ENCODE results near the gene KIR2DL3. TPM values are rescaled to one million over a fixed set of nuclear protein-coding genes. Genes with fewer than 3 reads are reported as not detected.
"Not testable (repeated sequence)": the region's sequence is repeated elsewhere in the genome, so short reads cannot be mapped to it uniquely, and the experiment has no call there.

Gene KIR2DL3
- total RNA-seq, 2 experiments from 2014 or later = 0.21 to 0.24 TPM

DNA sequence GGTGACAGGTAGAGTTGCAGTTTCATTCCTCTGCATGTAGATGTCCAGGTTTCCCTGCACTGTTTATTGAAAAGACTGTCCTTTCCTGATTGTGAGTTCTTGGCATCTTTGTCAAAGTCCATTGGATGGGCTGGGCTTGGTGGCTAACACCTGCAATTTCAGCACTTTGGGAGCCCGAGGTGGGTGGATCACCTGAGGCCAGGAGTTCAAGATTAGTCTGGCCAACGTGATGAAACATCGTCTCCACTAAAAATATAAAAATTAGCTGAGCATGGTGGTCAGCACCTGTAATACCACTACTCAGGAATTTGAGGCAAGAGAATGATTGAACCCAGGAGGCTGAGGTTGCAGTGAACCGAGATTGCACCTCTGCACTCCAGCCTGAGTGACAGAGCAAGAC, 39.5 kb downstream of the KIR2DL3 start:
- DNase-seq; CTCF ChIA-PET; H3K4me3 Mint-ChIP-seq; H3K4me1 Mint-ChIP-seq (ENCODE audit: low read depth); H3K27me3 Mint-ChIP-seq (ENCODE audit: low read depth); POLR2A ChIA-PET; ATAC-seq; H3K36me3 Mint-ChIP-seq (ENCODE audit: low read depth); H3K9me3 Mint-ChIP-seq (ENCODE audit: insufficient read depth); H3K27ac Mint-ChIP-seq: not testable (repeated sequence)

GRCh38 chr19:54778896-54779295, 40.6 kb downstream of the KIR2DL3 start:
- H3K9me3 Mint-ChIP-seq (ENCODE audit: insufficient read depth); CTCF ChIA-PET; H3K4me3 Mint-ChIP-seq; H3K36me3 Mint-ChIP-seq (ENCODE audit: low read depth); ATAC-seq; POLR2A ChIA-PET; DNase-seq; H3K4me1 Mint-ChIP-seq (ENCODE audit: low read depth); H3K27me3 Mint-ChIP-seq (ENCODE audit: low read depth); H3K27ac Mint-ChIP-seq: not testable (repeated sequence)

DNA sequence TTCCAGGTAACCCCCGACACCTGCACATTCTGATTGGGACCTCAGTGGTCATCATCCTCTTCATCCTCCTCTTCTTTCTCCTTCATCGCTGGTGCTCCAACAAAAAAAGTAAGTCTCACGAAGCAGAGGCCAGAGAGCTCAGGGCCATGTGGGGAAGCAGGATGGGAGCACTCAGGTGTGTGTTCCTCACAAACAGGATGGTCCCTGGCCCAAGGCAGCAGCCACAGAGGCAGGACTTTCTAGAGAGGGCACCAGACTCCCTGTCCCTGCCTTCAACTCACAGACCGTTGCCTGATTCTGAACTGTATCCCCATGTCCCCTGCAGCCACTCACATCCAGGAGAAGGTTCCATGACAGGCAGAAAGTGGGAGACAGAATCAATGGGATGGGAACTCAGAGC, 44.6 kb downstream of the KIR2DL3 start:
- H3K4me1 Mint-ChIP-seq (ENCODE audit: low read depth); ATAC-seq; H3K4me3 Mint-ChIP-seq; H3K27ac Mint-ChIP-seq; H3K36me3 Mint-ChIP-seq (ENCODE audit: low read depth); POLR2A ChIA-PET; H3K9me3 Mint-ChIP-seq (ENCODE audit: insufficient read depth); CTCF ChIA-PET; DNase-seq; H3K27me3 Mint-ChIP-seq (ENCODE audit: low read depth): not testable (repeated sequence)

- H3K4me3 Mint-ChIP-seq; POLR2A ChIA-PET; H3K9me3 Mint-ChIP-seq (ENCODE audit: insufficient read depth); H3K27ac Mint-ChIP-seq; H3K27me3 Mint-ChIP-seq (ENCODE audit: low read depth); CTCF ChIA-PET; H3K36me3 Mint-ChIP-seq (ENCODE audit: low read depth); DNase-seq; H3K4me1 Mint-ChIP-seq (ENCODE audit: low read depth); ATAC-seq: not testable (repeated sequence)
Measured at GRCh38 chr19:54786091-54786723, 47.9 kb downstream of the KIR2DL3 start.

DNA sequence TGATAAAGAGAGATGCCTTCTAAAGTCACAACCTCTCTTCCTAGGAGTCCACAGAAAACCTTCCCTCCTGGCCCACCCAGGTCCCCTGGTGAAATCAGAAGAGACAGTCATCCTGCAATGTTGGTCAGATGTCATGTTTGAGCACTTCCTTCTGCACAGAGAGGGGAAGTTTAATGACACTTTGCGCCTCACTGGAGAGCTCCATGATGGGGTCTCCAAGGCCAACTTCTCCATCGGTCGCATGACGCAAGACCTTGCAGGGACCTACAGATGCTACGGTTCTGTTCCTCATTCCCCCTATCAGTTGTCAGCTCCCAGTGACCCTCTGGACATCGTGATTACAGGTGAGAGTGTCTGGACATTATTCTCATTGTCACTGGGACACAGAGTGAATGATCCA, 49.8 kb downstream of the KIR2DL3 start:
- H3K36me3 Mint-ChIP-seq (ENCODE audit: low read depth); ATAC-seq; H3K9me3 Mint-ChIP-seq (ENCODE audit: insufficient read depth); POLR2A ChIA-PET; DNase-seq; H3K4me3 Mint-ChIP-seq; H3K27ac Mint-ChIP-seq; CTCF ChIA-PET: not testable (repeated sequence)
- Mint-ChIP-seq H3K4me1 (ENCODE audit: low read depth) (peaks cover 11% of the 10 kb centered on the region), H3K27me3 (ENCODE audit: low read depth) (peaks cover 15% of the 10 kb centered on the region)

- Mint-ChIP-seq H3K4me1 (ENCODE audit: low read depth) (peaks cover 16% of the 10 kb centered on the region), H3K36me3 (ENCODE audit: low read depth) (no peaks in the 10 kb centered on the region), H3K4me3 (no peak overlapping the region), H3K27ac (no peak overlapping the region), H3K9me3 (ENCODE audit: insufficient read depth) (no peaks in the 10 kb centered on the region), H3K27me3 (ENCODE audit: low read depth) (peaks cover 23% of the 10 kb centered on the region)
- DNase-seq (no peak), ATAC-seq (no peak)
- CTCF ChIA-PET = no interaction called here
- POLR2A ChIA-PET = no interaction called here
Measured at GRCh38 chr19:54790711-54791110, 52.4 kb downstream of the KIR2DL3 start.

- Mint-ChIP-seq H3K36me3 (ENCODE audit: low read depth) (no peaks in the 10 kb centered on the region), H3K27ac (no peak overlapping the region), H3K9me3 (ENCODE audit: insufficient read depth) (no peaks in the 10 kb centered on the region), H3K27me3 (ENCODE audit: low read depth) (peaks cover 28% of the 10 kb centered on the region), H3K4me1 (ENCODE audit: low read depth) (peaks cover 16% of the 10 kb centered on the region), H3K4me3 (no peak overlapping the region)
- POLR2A ChIA-PET = no interaction called here
- ATAC-seq = no peak
- DNase-seq = no peak
- CTCF ChIA-PET = no interaction called here
Measured at GRCh38 chr19:54791476-54791875, 53.2 kb downstream of the KIR2DL3 start.

- Mint-ChIP-seq H3K36me3 (ENCODE audit: low read depth) (no peaks in the 10 kb centered on the region), H3K4me3 (peak overlapping the region; percentile 69), H3K27ac (peak overlapping the region; percentile 9), H3K9me3 (ENCODE audit: insufficient read depth) (no peaks in the 10 kb centered on the region), H3K27me3 (ENCODE audit: low read depth) (peaks cover 36% of the 10 kb centered on the region), H3K4me1 (ENCODE audit: low read depth) (peaks cover 16% of the 10 kb centered on the region)
- CTCF ChIA-PET = no interaction called here
- peak; percentile 53 for ATAC-seq
- POLR2A ChIA-PET = no interaction called here
- DNase-seq = no peak
Measured at GRCh38 chr19:54792814-54793213, 54.5 kb downstream of the KIR2DL3 start.

GRCh38 chr19:54795758-54796157, 57.4 kb downstream of the KIR2DL3 start:
- ATAC-seq (no peak), DNase-seq (no peak)
- ChIA-PET POLR2A (no interaction called here), CTCF (no interaction called here)
- no peaks in the 10 kb centered on the region for H3K9me3 Mint-ChIP-seq (ENCODE audit: insufficient read depth)
- H3K4me1 Mint-ChIP-seq (ENCODE audit: low read depth) = peaks cover 16% of the 10 kb centered on the region
- H3K27ac Mint-ChIP-seq = no peak overlapping the region
- H3K4me3 Mint-ChIP-seq = no peak overlapping the region
- no peaks in the 10 kb centered on the region for H3K36me3 Mint-ChIP-seq (ENCODE audit: low read depth)
- H3K27me3 Mint-ChIP-seq (ENCODE audit: low read depth) = peaks cover 41% of the 10 kb centered on the region

Other genes starting within 250 kb of the KIR2DL3 start
- gene LAIR2, start 235.7 kb upstream of the KIR2DL3 start, total RNA-seq = 1 to 10 TPM; 1.4 to 1.6 TPM
- not detected for gene LILRA2, start 164.7 kb upstream of the KIR2DL3 start, total RNA-seq
- not detected for gene LILRA1, start 144.9 kb upstream of the KIR2DL3 start, total RNA-seq
- gene LILRB1, start 108.0 kb upstream of the KIR2DL3 start, total RNA-seq = under 1 TPM; 0.91 to 0.92 TPM
- not detected for gene LILRB4, start 75.5 kb upstream of the KIR2DL3 start, total RNA-seq
- gene KIR3DL3, start 14.1 kb upstream of the KIR2DL3 start, total RNA-seq = under 1 TPM in 1 of 2 experiments, not detected in 1; 0.13 TPM
- gene KIR2DL1, start 31.3 kb downstream of the KIR2DL3 start, total RNA-seq = not detected
- gene KIR2DL4, start 65.1 kb downstream of the KIR2DL3 start, total RNA-seq = not detected
- under 1 TPM in 1 of 2 experiments, not detected in 1; 0.29 TPM for gene KIR3DL1, start 78.0 kb downstream of the KIR2DL3 start, total RNA-seq
- under 1 TPM in 1 of 2 experiments, not detected in 1; 0.18 TPM for gene KIR2DS4, start 94.2 kb downstream of the KIR2DL3 start, total RNA-seq
- under 1 TPM; 0.44 to 0.61 TPM for gene KIR3DL2, start 111.9 kb downstream of the KIR2DL3 start, total RNA-seq
- not detected for gene FCAR, start 135.7 kb downstream of the KIR2DL3 start, total RNA-seq
- under 1 TPM; 0.26 to 0.47 TPM for gene NCR1, start 167.6 kb downstream of the KIR2DL3 start, total RNA-seq
- gene NLRP7, start 209.0 kb downstream of the KIR2DL3 start, total RNA-seq = not detected
- 10 to 100 TPM; 22.8 to 26.8 TPM for gene NLRP2, start 227.9 kb downstream of the KIR2DL3 start, total RNA-seq